Mesodermal cell (in vitro differentiated cells): Measurements from ENCODE around the gene BRSK1.

Source experiments
- H3K27ac ChIP-seq: 2 replicates; pipeline ENCODE4 v1.7.0; 2013; ENCODE audit warnings: mild to moderate bottlenecking, low read depth, low read length, moderate library complexity; ENCODE audit not compliant: severe bottlenecking
- H3K36me3 ChIP-seq: 2 replicates; pipeline ENCODE4 v1.7.1; 2013; ENCODE audit warnings: mild to moderate bottlenecking, low read length, moderate library complexity; ENCODE audit not compliant: control insufficient read depth, insufficient read depth
- H3K4me1 ChIP-seq: one replicate; pipeline ENCODE4 v1.7.1; 2013; ENCODE audit warnings: mild to moderate bottlenecking, low read length; ENCODE audit not compliant: insufficient read depth, control insufficient read depth, poor library complexity, severe bottlenecking
- H3K4me3 ChIP-seq: 2 replicates; pipeline ENCODE4 v1.7.0; 2013; ENCODE audit warnings: low read length, control low read depth, mild to moderate bottlenecking; ENCODE audit not compliant: insufficient read depth, poor library complexity, severe bottlenecking; ENCODE audit errors: extremely low read depth
- H3K9me3 ChIP-seq: 2 replicates; pipeline ENCODE4 v1.7.1; 2013; ENCODE audit warnings: mild to moderate bottlenecking, low read length, moderate library complexity; ENCODE audit not compliant: control insufficient read depth
- WGBS, 2 experiments: methylation state at CpG; one replicate each; pipeline ENCODE4 v1.1.5; 2013; ENCODE audit warnings: missing lambda C conversion rate in 2 of 2; ENCODE audit not compliant: insufficient coverage in 2 of 2; 5-methylcytosine and 5-hydroxymethylcytosine counted together

Gene BRSK1

DNA sequence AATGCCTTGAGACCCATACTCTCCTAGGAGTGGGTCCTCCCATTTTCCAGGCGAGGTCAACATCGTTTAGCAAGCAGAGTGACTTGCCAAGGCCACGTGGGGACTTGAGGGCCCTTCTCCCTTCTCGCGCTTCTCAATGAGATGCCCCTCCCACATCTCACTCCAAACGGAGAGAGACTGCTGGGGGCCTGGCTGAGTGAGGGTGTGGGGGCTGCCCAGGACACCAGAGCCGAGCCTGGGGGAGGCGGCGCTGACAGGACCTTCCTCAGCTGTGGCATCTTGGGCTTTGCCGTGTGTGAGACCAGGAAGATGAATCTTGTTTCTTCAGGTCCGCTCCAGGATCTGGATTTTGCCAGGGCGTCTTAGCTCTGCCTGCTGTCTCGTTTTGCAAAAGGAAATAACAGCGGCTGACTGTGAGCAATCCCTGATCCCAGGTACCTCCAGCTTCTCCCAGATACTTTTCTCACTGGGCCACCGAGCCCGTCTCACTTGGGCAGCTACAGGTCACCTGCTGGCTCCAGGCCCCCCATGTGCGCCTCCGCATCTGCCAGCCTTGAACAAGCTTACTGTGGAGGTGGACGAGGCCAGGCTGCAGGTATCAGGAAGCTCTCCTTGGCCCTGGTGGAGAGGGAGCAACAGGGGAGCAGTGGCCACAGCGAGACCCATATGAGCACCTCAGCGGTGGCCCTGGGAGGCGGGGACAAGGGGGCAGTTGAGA, 64.7 kb downstream of the BRSK1 start:
- no peaks in the 10 kb centered on the region for H3K9me3 ChIP-seq
- peaks cover 23% of the 10 kb centered on the region for H3K4me1 ChIP-seq
- H3K4me3 ChIP-seq: no peak overlapping the region
- WGBS, 2 experiments: 29 to 37% methylated on average over 14 to 15 of the region's 22 CpGs
- H3K36me3 ChIP-seq: peaks cover 33% of the 10 kb centered on the region
- H3K27ac ChIP-seq: peak overlapping the region; percentile 23

- Histone ChIP-seq H3K36me3 (peaks cover 16% of the 10 kb centered on the region), H3K9me3 (no peaks in the 10 kb centered on the region), H3K4me1 (peaks cover 17% of the 10 kb centered on the region), H3K4me3 (no peak overlapping the region), H3K27ac (no peak overlapping the region)
- 92 to 95% methylated on average over 9 to 11 of the region's 11 CpGs for WGBS, 2 experiments
These were observed 67.0 kb downstream of the BRSK1 start for GRCh38 chr19:55350620-55351315.

DNA sequence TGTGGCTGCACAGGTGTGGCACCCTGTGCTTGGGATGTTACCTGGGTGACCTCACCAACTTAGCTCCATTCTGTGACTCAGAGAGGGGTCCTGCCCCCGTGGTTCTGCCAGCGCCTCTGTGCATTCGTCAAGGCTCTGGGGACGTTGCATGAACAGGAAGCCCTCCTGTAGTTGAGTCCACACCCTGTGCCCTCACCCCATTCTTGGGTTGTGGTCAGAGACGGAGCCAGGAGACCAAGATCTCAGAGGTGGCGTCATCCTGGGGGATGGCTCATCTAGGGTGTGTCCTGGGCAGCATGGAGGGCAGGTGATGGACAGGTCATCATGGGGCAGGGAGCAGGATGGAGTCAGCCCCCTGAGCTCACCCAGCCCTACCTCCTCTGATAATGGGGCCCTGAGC, 68.2 kb downstream of the BRSK1 start:
- Histone ChIP-seq H3K9me3 (no peaks in the 10 kb centered on the region), H3K4me1 (peaks cover 17% of the 10 kb centered on the region), H3K4me3 (no peak overlapping the region), H3K36me3 (peaks cover 13% of the 10 kb centered on the region), H3K27ac (no peak overlapping the region)
- 78 to 92% methylated on average over 5 to 6 of the region's 6 CpGs for WGBS, 2 experiments

- no peak overlapping the region for H3K4me3 ChIP-seq
- WGBS, 2 experiments: 81 to 85% methylated on average over 23 to 25 of the region's 25 CpGs
- peaks cover 8% of the 10 kb centered on the region for H3K36me3 ChIP-seq
- no peak overlapping the region for H3K27ac ChIP-seq
- no peaks in the 10 kb centered on the region for H3K9me3 ChIP-seq
- peaks cover 15% of the 10 kb centered on the region for H3K4me1 ChIP-seq
These were observed 68.8 kb downstream of the BRSK1 start for GRCh38 chr19:55352549-55353145.

DNA sequence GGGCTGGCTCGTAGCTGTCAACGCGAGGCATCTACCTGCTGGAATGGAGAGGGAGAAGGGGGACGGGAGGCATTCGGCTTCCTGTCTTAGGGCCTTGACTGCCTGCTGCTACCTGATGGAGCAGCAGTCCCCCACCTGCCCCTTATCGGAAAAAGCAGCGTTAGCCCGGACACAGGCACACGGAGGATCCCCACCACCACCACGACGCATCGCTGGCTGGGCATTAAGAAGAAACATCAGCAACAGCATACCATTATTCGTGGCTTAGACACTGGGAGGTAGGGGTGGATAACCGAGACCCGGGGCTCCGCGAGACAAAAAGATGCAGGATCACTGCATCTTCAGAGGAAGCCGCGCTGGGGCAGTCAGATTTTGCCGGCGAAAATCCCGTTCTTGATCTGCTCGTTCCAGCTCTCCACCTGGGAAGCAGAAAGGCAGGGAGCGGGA, 69.6 kb downstream of the BRSK1 start:
- Histone ChIP-seq H3K9me3 (no peaks in the 10 kb centered on the region), H3K27ac (no peak overlapping the region), H3K36me3 (peaks cover 8% of the 10 kb centered on the region), H3K4me3 (peak overlapping the region; percentile 41), H3K4me1 (peaks cover 7% of the 10 kb centered on the region)
- WGBS, 2 experiments: 10 to 11% methylated on average over 16 to 17 of the region's 24 CpGs

GRCh38 chr19:55353803-55354697, 70.3 kb downstream of the BRSK1 start:
- Histone ChIP-seq H3K4me1 (peaks cover 3% of the 10 kb centered on the region), H3K9me3 (no peaks in the 10 kb centered on the region), H3K4me3 (peak overlapping the region; percentile 41), H3K27ac (no peak overlapping the region), H3K36me3 (peaks cover 8% of the 10 kb centered on the region)
- 3 to 4% methylated on average over 43 to 58 of the region's 72 CpGs for WGBS, 2 experiments

DNA sequence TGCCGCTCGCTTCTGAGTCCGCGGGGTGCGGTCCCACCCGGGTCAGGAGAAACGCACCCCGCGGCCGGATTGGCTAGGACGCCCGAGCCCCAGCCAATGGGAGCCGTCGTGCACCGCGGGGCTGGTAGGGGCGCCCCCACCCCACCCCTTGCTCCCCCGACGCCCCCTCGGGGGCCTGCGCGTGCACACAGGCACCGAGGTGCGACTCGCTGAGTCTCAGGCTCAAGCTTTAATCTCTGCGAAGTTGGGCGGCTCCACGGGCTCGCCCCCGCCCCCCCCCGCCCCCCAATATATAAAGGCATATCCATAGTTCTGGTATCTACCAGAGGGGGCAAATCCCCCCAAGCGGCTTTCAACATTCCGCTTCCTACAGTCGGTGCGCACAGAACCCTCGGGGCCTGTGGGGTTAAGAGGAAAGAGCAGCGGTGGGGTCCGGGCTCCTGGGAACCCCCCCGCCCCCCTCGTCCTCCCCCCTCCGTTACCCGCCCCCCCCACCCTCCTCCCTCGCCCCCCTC, 71.0 kb downstream of the BRSK1 start, which contains the start of gene COX6B2:
TSS of gene COX6B2 (minus strand) at position 22 of the 515 bp plus-strand sequence. CDS start 198 bp downstream, outside the sequence.
- Histone ChIP-seq H3K4me1 (peaks cover 3% of the 10 kb centered on the region), H3K36me3 (peaks cover 4% of the 10 kb centered on the region), H3K27ac (no peak within 1 kb of the TSS), H3K9me3 (no peaks in the 10 kb centered on the region), H3K4me3 (peak within 1 kb of the TSS; percentile 41)
- 4 to 6% methylated on average over 11 to 17 of the region's 43 CpGs for WGBS, 2 experiments

DNA sequence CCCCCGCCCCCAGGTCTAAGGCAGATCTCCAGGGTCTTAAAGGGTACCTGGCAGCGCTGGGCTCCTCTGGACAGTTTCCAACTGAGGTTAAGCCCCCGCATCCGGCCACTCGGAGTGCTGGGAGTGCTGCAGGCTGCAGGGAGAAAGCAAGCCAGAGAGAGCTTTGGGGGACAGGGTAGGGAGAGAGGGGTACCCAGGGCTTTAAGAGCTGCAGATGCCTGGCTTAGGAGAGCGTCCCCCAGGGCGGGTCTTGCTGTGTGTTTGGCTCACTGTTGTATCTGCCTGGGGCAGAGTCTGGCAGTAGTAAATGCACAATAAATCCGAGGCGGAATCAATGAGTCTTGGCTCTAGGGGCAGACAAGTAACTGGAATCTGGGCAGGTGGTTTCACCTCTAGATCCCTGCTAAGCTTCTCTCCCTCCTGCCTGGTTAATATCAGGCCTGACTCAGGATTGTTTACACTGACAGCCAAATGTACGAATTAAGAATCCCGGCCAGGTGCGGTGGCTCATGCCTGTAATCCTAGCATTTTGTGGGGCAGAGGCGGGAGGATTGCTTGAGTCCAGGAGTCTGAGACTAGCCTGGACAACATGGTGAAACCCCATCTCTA, 71.5 kb downstream of the BRSK1 start:
- H3K27ac ChIP-seq: no peak overlapping the region
- no peak overlapping the region for H3K4me3 ChIP-seq
- H3K9me3 ChIP-seq: no peaks in the 10 kb centered on the region
- H3K36me3 ChIP-seq: no peaks in the 10 kb centered on the region
- peaks cover 3% of the 10 kb centered on the region for H3K4me1 ChIP-seq
- 49 to 52% methylated on average over 11 to 12 of the region's 13 CpGs for WGBS, 2 experiments

- no peak overlapping the region for H3K27ac ChIP-seq
- peaks cover 8% of the 10 kb centered on the region for H3K4me1 ChIP-seq
- H3K36me3 ChIP-seq: no peaks in the 10 kb centered on the region
- H3K4me3 ChIP-seq: no peak overlapping the region
- no peaks in the 10 kb centered on the region for H3K9me3 ChIP-seq
- 90 to 93% methylated on average over 16 to 18 of the region's 19 CpGs for WGBS, 2 experiments
These were observed 74.7 kb downstream of the BRSK1 start for GRCh38 chr19:55358493-55358892.
